Nephron (organoid): ENCODE data around the gene XCL2.
A peak's percentile ranks its signal among the peaks of the same experiment; 100 is the strongest.

Source experiments
- H3K27ac Mint-ChIP-seq, 3 experiments: 2 replicates each; pipeline ENCODE4 v1.8.0; 2020; ENCODE audit warnings: mixed read lengths in 3 of 3, mild to moderate bottlenecking in 2 of 3, moderate library complexity in 1 of 3
- H3K27me3 Mint-ChIP-seq: 2 replicates; pipeline ENCODE4 v1.8.0; 2021; ENCODE audit warnings: low read depth, mild to moderate bottlenecking, moderate library complexity, mixed read lengths
- H3K36me3 Mint-ChIP-seq: 2 replicates; pipeline ENCODE4 v1.8.0; 2020; ENCODE audit warnings: low read depth, mixed read lengths
- H3K4me1 Mint-ChIP-seq: 2 replicates; pipeline ENCODE4 v1.8.0; 2020; ENCODE audit warnings: mixed read lengths
- H3K4me3 Mint-ChIP-seq, 3 experiments: 2 replicates each; pipeline ENCODE4 v1.8.0; 2020; ENCODE audit warnings: mild to moderate bottlenecking in 3 of 3, mixed read lengths in 3 of 3, moderate library complexity in 2 of 3
- H3K9me3 Mint-ChIP-seq: 2 replicates; pipeline ENCODE4 v1.8.0; 2020; ENCODE audit warnings: mixed read lengths
- TF ChIP-seq, protein P1 (sequence below), 3 experiments: fragments of 200-600 bp; sonication (generic); IDR thresholded peaks; one replicate each; pipeline ENCODE4 v1.5.0; 2021; ENCODE audit warnings: antibody characterized with exemption in 3 of 3; ENCODE audit not compliant: unreplicated experiment in 3 of 3

Gene XCL2

DNA sequence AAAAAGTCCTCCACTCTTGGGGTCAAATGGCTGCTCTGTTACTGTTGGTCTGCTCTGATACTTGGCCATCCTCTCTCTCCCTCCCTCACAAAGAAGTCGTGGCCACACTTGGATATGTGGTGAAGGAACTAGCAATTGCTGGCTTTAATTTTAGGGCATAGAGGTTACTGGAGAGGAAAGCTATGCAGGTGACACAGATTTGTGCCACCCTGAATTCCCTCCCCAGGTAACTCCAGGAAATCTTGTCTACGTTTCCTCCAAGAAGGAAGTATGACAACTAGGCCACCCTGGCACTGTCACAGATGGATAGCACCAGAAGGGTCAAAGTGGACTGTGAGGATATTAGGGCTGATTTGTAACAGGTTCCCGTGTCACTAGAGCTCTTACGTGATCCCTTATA lies 36.0 kb downstream of the XCL2 start:
- no peak overlapping the region for H3K4me3 Mint-ChIP-seq
- TF ChIP-seq, protein P1, sequence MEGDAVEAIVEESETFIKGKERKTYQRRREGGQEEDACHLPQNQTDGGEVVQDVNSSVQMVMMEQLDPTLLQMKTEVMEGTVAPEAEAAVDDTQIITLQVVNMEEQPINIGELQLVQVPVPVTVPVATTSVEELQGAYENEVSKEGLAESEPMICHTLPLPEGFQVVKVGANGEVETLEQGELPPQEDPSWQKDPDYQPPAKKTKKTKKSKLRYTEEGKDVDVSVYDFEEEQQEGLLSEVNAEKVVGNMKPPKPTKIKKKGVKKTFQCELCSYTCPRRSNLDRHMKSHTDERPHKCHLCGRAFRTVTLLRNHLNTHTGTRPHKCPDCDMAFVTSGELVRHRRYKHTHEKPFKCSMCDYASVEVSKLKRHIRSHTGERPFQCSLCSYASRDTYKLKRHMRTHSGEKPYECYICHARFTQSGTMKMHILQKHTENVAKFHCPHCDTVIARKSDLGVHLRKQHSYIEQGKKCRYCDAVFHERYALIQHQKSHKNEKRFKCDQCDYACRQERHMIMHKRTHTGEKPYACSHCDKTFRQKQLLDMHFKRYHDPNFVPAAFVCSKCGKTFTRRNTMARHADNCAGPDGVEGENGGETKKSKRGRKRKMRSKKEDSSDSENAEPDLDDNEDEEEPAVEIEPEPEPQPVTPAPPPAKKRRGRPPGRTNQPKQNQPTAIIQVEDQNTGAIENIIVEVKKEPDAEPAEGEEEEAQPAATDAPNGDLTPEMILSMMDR (IDR thresholded peaks at IDR 0.05; ENCODE audit: unreplicated experiment in 3 of 3): no peak
- H3K9me3 Mint-ChIP-seq: no peaks in the 10 kb centered on the region
- H3K36me3 Mint-ChIP-seq: no peaks in the 10 kb centered on the region
- H3K4me1 Mint-ChIP-seq: peaks cover 28% of the 10 kb centered on the region
- no peaks in the 10 kb centered on the region for H3K27me3 Mint-ChIP-seq
- H3K27ac Mint-ChIP-seq: no peak overlapping the region

DNA sequence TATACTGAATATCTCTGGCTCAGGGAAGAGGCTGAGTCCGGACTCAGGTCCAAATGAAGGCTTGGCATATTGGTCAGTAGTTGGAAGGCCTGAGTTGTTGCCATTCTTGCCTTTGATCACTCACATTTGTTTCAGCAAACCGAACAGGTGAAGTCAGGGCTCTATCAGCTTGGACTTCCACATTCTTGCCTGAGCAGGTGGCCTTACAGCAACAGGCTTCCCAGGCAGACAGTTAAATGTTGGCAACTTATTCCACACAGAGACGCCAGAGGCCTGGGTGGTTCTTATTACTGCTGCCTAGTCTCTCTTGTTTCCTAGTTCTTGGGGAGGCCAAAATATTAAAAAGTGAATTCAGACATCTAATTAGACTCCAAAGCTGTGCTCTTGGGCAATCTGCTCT lies 36.6 kb downstream of the XCL2 start:
- H3K27ac Mint-ChIP-seq: no peak overlapping the region
- H3K4me3 Mint-ChIP-seq: no peak overlapping the region
- peaks cover 28% of the 10 kb centered on the region for H3K4me1 Mint-ChIP-seq
- H3K36me3 Mint-ChIP-seq: no peaks in the 10 kb centered on the region
- H3K9me3 Mint-ChIP-seq: no peaks in the 10 kb centered on the region
- H3K27me3 Mint-ChIP-seq: no peaks in the 10 kb centered on the region
- TF ChIP-seq, protein P1 (IDR thresholded peaks at IDR 0.05; ENCODE audit: unreplicated experiment in 3 of 3): no peak

DNA sequence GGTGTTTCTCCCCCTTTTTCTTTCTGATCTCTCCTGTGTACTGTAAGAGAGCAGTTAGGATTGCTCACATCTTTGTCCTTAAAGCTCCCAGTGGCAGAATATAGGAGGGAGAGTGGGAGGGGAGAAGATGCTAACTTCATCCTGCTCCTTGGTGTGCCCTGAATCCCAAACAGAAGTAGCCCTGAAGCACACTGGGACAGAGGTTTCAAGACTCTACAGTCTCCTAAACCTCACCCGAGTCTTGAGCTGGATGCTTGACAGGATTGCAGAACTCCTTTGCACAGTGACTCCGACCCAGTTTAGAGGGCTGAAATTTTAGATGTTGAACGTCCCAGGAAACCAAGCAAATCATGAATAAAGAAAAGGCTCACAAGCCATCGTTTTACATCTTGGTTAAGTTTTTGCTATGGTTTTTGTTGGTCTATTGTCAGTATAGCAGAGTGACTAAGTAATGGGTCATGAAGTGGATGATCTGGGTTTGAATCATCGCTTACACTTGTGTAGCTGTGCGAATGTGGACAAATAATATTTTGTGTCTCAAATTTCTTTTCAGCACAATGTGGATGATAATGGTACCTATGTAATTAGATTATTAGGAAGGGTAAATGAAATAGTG lies 37.5 kb downstream of the XCL2 start:
- Mint-ChIP-seq H3K36me3 (no peaks in the 10 kb centered on the region), H3K4me3 (no peak overlapping the region), H3K27me3 (no peaks in the 10 kb centered on the region), H3K4me1 (peaks cover 28% of the 10 kb centered on the region), H3K9me3 (no peaks in the 10 kb centered on the region), H3K27ac (no peak overlapping the region)
- TF ChIP-seq, protein P1 (IDR thresholded peaks at IDR 0.05; ENCODE audit: unreplicated experiment in 3 of 3): no peak

DNA sequence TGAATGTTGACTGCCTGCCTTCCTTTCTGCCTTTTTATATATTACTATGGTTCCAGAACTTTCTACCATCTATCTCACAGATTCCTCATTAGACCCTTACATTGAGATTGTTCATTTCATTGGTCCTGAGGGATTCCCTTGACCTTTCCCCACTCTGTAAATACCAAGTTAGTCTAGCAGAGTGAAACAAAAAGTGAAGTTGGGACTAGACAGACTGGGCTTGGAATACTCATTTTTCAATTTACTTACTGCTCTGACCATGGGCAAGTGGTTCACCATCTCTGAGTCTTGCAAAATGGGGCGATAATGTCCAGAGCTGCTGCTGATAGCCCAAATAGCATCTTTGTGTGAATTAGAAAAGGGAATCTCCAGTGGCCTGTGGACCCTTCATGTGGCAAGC lies 38.8 kb downstream of the XCL2 start:
- H3K9me3 Mint-ChIP-seq: no peaks in the 10 kb centered on the region
- no peaks in the 10 kb centered on the region for H3K27me3 Mint-ChIP-seq
- H3K4me3 Mint-ChIP-seq: no peak overlapping the region
- peaks cover 21% of the 10 kb centered on the region for H3K4me1 Mint-ChIP-seq
- H3K36me3 Mint-ChIP-seq: no peaks in the 10 kb centered on the region
- H3K27ac Mint-ChIP-seq: no peak overlapping the region
- TF ChIP-seq, protein P1 (IDR thresholded peaks at IDR 0.05; ENCODE audit: unreplicated experiment in 3 of 3): no peak

DNA sequence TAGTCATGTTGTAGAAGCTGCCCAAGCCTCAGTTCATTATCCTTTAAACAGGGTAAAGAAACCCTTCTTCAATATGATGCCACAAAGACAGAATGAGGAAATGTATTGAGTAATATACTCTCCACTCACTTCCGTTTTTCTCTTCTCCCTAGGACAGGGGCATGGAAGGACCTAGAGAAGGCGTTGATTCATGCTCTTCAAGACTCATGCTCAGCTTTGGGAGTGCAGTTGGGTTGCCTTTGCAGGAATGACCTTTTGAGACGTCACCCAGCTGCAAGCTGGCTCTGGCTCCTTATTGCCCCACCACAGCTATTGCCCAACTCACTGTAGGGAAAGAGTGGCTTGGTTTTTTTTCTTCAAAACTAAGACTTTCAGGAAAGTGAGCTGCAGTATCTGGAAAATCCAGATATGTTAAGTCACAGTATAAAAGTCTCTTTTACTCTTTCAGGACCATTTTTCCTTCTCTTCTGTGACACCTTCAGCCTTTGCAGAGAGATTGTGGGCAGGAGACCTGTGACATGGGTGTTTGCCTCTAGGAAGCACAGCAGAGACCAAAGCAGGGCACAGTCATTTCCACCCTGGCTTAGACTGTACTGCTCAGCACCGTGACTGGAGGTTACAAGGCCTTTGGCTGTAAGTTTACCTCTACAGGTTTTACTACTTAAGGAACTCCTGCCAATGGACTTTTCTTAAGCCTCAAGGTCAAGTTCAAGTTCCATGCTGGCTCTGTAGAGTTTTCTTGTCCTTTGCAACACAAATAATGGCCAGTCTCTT lies 39.5 kb downstream of the XCL2 start:
- H3K9me3 Mint-ChIP-seq: no peaks in the 10 kb centered on the region
- H3K36me3 Mint-ChIP-seq: no peaks in the 10 kb centered on the region
- H3K27ac Mint-ChIP-seq: no peak overlapping the region
- H3K4me1 Mint-ChIP-seq: peaks cover 19% of the 10 kb centered on the region
- no peak overlapping the region for H3K4me3 Mint-ChIP-seq
- TF ChIP-seq, protein P1 (IDR thresholded peaks at IDR 0.05; ENCODE audit: unreplicated experiment in 3 of 3): no peak
- H3K27me3 Mint-ChIP-seq: no peaks in the 10 kb centered on the region

DNA sequence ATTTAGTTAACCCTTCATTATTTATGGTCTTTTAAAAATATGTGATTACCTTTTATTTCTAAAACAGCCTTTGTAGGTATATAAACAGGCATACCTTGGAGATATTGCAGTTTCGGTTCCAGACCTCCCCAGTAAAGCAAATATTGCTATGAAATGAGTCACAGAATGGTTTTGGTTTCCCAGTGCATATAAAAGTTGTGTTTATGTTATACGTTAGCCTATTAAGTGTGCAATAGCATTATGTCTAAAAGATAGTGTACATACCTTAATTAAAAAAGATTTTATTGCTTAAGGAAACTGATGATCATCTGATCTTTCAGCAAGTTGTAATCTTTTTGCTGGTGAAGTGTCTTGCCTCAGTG lies 44.1 kb downstream of the XCL2 start:
- TF ChIP-seq, protein P1 (IDR thresholded peaks at IDR 0.05; ENCODE audit: unreplicated experiment in 3 of 3): no peak
- Mint-ChIP-seq H3K4me1 (peaks cover 28% of the 10 kb centered on the region), H3K9me3 (no peaks in the 10 kb centered on the region), H3K27ac (peak overlapping the region in 1 of 3 experiments; percentile 91), H3K36me3 (no peaks in the 10 kb centered on the region), H3K4me3 (no peak overlapping the region), H3K27me3 (no peaks in the 10 kb centered on the region)
